ENCODE measurements around the gene RNF157. TPM values are rescaled to one million over a fixed set of nuclear protein-coding genes. Genes with fewer than 3 reads are reported as not detected.

Gene RNF157
- total and polyA plus RNA-seq, 9 of the 15 experiments (the other 6 are each of a cell fraction or from before 2014, with no cell fraction given) = 8.1 to 31.7 (median 20.8) TPM

- TF ChIP-seq ZNF24 (IDR thresholded peaks at IDR 0.05) = peak; percentile 40; the same call in 1 of the 2 replicates
- no peak for TF ChIP-seq ZEB2 (IDR thresholded peaks at IDR 0.05)
- no peak for TF ChIP-seq ZNF696 (CRISPR knock-in tag; conservative IDR thresholded peaks at IDR 0.05)
- no peak for TF ChIP-seq RBM34 (IDR thresholded peaks at IDR 0.05; ENCODE audit: borderline replicate concordance, insufficient read depth, low read length)
- no peak for TF ChIP-seq RBM15 (IDR thresholded peaks at IDR 0.05; ENCODE audit: insufficient read depth, low read length)
- no peak for TF ChIP-seq ZNF57 (CRISPR knock-in tag; IDR thresholded peaks at IDR 0.05)
- no peak for TF ChIP-seq SMARCB1 (IDR thresholded peaks at IDR 0.05; ENCODE audit: insufficient read length, low read depth)
- no peak for TF ChIP-seq ZNF239 (CRISPR knock-in tag; IDR thresholded peaks at IDR 0.05)
- TF ChIP-seq HLTF (IDR thresholded peaks at IDR 0.05) = no peak
- TF ChIP-seq HNRNPLL (IDR thresholded peaks at IDR 0.05; ENCODE audit: low read depth, low read length, poor library complexity, severe bottlenecking) = no peak
- no peak for TF ChIP-seq CC2D1A (IDR thresholded peaks at IDR 0.05)
- no peak for TF ChIP-seq SNIP1 (IDR thresholded peaks at IDR 0.05; ENCODE audit: low read depth)
- no peak for TF ChIP-seq HMGXB4 (CRISPR knock-in tag; IDR thresholded peaks at IDR 0.05)
- TF ChIP-seq FUS (optimal IDR thresholded peaks at IDR 0.05; ENCODE audit: low read depth, low read length) = no peak
- peak; percentile 68; the same call in 1 of the 2 replicates for TF ChIP-seq CTBP1 (IDR thresholded peaks at IDR 0.05; ENCODE audit: borderline replicate concordance)
- peak; percentile 31 for TF ChIP-seq ZFP36 (IDR thresholded peaks at IDR 0.05; ENCODE audit: low read depth, low read length, partially characterized antibody)
- no peak for TF ChIP-seq KLF16 (IDR thresholded peaks at IDR 0.05)
- TF ChIP-seq ELK3 (CRISPR knock-in tag; IDR thresholded peaks at IDR 0.05) = no peak
- no peak for TF ChIP-seq MECOM (CRISPR knock-in tag; IDR thresholded peaks at IDR 0.05)
- no peak for TF ChIP-seq ESRRB (CRISPR knock-in tag; IDR thresholded peaks at IDR 0.05; ENCODE audit: borderline replicate concordance)
- no peak for TF ChIP-seq RBM14 (IDR thresholded peaks at IDR 0.05; ENCODE audit: borderline replicate concordance, insufficient read depth, low read depth, low read length)
- no peak for TF ChIP-seq PRPF4 (IDR thresholded peaks at IDR 0.05; ENCODE audit: insufficient read depth, low read depth, low read length, poor library complexity, severe bottlenecking)
- no peak for TF ChIP-seq NCOA1 (IDR thresholded peaks at IDR 0.05; ENCODE audit: low read depth)
- TF ChIP-seq EHMT2 (IDR thresholded peaks at IDR 0.05) = no peak
- TF ChIP-seq ESRRA (IDR thresholded peaks at IDR 0.05; ENCODE audit: borderline replicate concordance, low read depth) = 0 out of 2 replicates have a peak, but pooled peaks have one; percentile 20
Measured at GRCh38 chr17:76246080-76247066, 6.1 kb upstream of the RNF157 start (continued).
